HUES6 (cell line): ENCODE data around the gene SMU1.
A peak's percentile ranks its signal among the peaks of the same experiment; 100 is the strongest.
"Not testable (repeated sequence)": the region's sequence is repeated elsewhere in the genome, so short reads cannot be mapped to it uniquely, and the experiment has no call there.

Experiments used
- H3K27ac ChIP-seq: 2 replicates; pipeline ENCODE4 v1.7.0; 2013; ENCODE audit warnings: low read depth, mild to moderate bottlenecking, low read length, inconsistent platforms
- H3K27me3 ChIP-seq: 2 replicates; pipeline ENCODE4 v1.6.1; 2013; ENCODE audit warnings: low read length; ENCODE audit not compliant: control insufficient read depth, insufficient read depth
- H3K36me3 ChIP-seq: 2 replicates; pipeline ENCODE4 v1.6.1; 2013; ENCODE audit warnings: low read length; ENCODE audit not compliant: control insufficient read depth, insufficient read depth
- H3K4me1 ChIP-seq: 2 replicates; pipeline ENCODE4 v1.6.1; 2013; ENCODE audit warnings: low read length; ENCODE audit not compliant: control insufficient read depth, insufficient read depth
- H3K4me3 ChIP-seq: 2 replicates; pipeline ENCODE4 v1.5.1; 2013; ENCODE audit warnings: low read depth, low read length
- H3K9ac ChIP-seq: one replicate; pipeline ENCODE4 v1.6.1; 2013; ENCODE audit warnings: mild to moderate bottlenecking, low read length
- H3K9me3 ChIP-seq: 2 replicates; pipeline ENCODE4 v1.6.1; 2013; ENCODE audit warnings: low read depth, low read length; ENCODE audit not compliant: control insufficient read depth, insufficient read depth

The SMU1 gene

GRCh38 chr9:33012328-33013069, 64.0 kb downstream of the SMU1 start:
- Histone ChIP-seq H3K9me3 (no peaks in the 10 kb centered on the region), H3K4me1 (peaks cover 11% of the 10 kb centered on the region; the same call in 1 of the 2 replicates), H3K9ac (no peak overlapping the region), H3K27me3 (no peaks in the 10 kb centered on the region), H3K4me3 (no peak overlapping the region), H3K36me3 (no peaks in the 10 kb centered on the region), H3K27ac (no peak overlapping the region)

- H3K9ac ChIP-seq: no peak overlapping the region
- H3K27me3 ChIP-seq: no peaks in the 10 kb centered on the region
- H3K36me3 ChIP-seq: no peaks in the 10 kb centered on the region
- H3K4me1 ChIP-seq: peaks cover 11% of the 10 kb centered on the region; the same call in 1 of the 2 replicates
- H3K27ac ChIP-seq: no peak overlapping the region
- H3K9me3 ChIP-seq: no peaks in the 10 kb centered on the region
- H3K4me3 ChIP-seq: no peak overlapping the region
Observed at GRCh38 chr9:33011831-33012230, 64.6 kb downstream of the SMU1 start.

GRCh38 chr9:33007755-33008154, 68.7 kb downstream of the SMU1 start:
- no peaks in the 10 kb centered on the region for H3K4me1 ChIP-seq
- H3K27ac ChIP-seq: no peak overlapping the region
- H3K27me3 ChIP-seq: no peaks in the 10 kb centered on the region
- H3K9me3 ChIP-seq: no peaks in the 10 kb centered on the region
- H3K4me3 ChIP-seq: no peak overlapping the region
- no peak overlapping the region for H3K9ac ChIP-seq
- no peaks in the 10 kb centered on the region for H3K36me3 ChIP-seq

DNA sequence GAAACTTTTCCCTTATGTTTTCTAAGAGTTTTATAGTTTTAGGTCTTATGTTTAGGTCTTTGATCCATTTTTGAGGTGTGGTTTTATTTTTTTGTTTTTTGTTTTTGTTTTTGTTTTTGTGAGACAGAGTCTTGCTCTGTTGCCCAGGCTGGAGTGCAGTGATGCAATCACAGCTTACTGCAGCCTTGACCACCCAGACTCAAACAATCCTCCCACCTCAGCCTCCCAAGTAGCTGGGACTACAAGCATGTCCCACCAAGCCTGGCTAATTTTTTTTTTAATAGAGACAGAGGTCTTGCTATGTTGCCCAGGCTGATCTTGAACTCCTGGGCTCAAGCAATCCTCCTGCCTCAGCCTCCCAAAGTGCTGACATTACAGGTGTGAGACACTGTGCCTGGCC, 71.1 kb downstream of the SMU1 start:
- not testable (repeated sequence) for H3K9me3 ChIP-seq

DNA sequence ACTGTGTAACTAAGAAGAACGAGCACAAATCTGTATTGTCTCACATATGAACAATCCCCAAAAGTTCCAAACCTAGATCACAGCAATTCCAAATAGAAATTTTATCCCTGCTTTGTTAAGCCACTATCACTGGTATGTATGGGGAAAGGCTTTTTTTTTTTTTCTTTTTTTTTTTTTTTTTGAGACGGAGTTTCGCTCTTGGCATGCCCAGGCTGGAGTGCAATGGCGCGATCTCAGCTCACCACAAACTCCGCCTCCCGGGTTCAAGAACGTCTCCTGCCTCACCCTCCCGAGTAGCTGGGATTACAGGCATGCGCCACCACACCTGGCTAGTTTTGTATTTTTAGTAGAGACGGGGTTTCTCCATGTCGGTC, 75.8 kb downstream of the SMU1 start:
- H3K9me3 ChIP-seq, H3K27ac ChIP-seq, H3K4me1 ChIP-seq, H3K27me3 ChIP-seq: not testable (repeated sequence)
- H3K4me3 ChIP-seq: peak overlapping the region; percentile 77
- peaks cover 18% of the 10 kb centered on the region for H3K36me3 ChIP-seq
- peak overlapping the region; percentile 85 for H3K9ac ChIP-seq

More for the DNA sequence above, 71.1 kb downstream of the SMU1 start:
- H3K27ac ChIP-seq, H3K9ac ChIP-seq, H3K4me3 ChIP-seq, H3K4me1 ChIP-seq, H3K36me3 ChIP-seq, H3K27me3 ChIP-seq: not testable (repeated sequence)

- Histone ChIP-seq H3K4me3 (no peak overlapping the region), H3K27me3 (no peaks in the 10 kb centered on the region), H3K9me3 (no peaks in the 10 kb centered on the region), H3K27ac (no peak overlapping the region), H3K36me3 (peaks cover 44% of the 10 kb centered on the region), H3K4me1 (no peaks in the 10 kb centered on the region), H3K9ac (no peak overlapping the region)
Observed at GRCh38 chr9:32992595-32993238, 83.8 kb downstream of the SMU1 start.

DNA sequence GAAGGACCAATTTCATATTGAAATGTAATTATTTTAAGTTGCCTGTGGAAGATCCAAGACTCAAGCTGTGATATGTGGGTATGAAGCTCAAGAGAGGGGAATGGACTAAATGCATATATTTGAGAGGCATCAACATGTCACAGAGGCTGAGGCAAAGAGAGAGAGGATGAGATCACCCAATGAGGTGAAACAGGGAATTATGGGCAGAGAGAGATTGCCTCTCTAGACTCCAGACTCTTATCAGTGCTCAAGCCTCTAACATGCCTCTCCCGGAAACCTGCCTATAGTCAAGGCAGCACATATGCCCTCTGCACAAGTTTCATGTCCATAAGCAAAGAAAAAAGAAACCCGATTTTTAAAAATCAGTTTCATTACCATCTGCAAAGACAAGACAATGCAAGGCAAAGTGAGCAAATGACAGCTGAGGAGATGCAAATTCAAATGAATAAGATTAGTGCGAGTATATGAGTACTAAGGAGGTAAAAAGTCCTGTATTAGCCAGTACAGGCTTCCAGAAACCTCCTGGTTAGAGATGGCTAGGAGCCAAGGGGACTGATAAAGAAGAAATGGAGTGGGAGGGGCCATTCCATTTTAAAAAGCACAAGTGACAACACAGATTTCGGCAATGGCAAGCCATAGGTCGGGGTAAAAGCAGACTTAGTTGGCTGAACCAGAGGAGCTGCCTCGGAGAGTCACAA, 84.4 kb downstream of the SMU1 start:
- Histone ChIP-seq H3K27me3 (no peaks in the 10 kb centered on the region), H3K36me3 (peaks cover 46% of the 10 kb centered on the region), H3K4me1 (no peaks in the 10 kb centered on the region; the same call in 1 of the 2 replicates), H3K27ac (no peak overlapping the region), H3K9me3 (no peaks in the 10 kb centered on the region), H3K9ac (no peak overlapping the region), H3K4me3 (no peak overlapping the region)
